Liver (tissue), 9 donors: ENCODE measurements around the gene PSMB11. TPM values are rescaled to one million over a fixed set of nuclear protein-coding genes. Genes with fewer than 3 reads are reported as not detected.
A peak's percentile ranks its signal among the peaks of the same experiment; 100 is the strongest.

Experiments used
- DNase-seq: peaks from one replicate; pipeline ENCODE4 v3.0.0-alpha.2; 2017; ENCODE audit warnings: low spot score
- H3K27ac ChIP-seq, 2 donors: one replicate each; pipeline ENCODE4 v1.7.0; 2013; ENCODE audit warnings: inconsistent platforms in 2 of 2, low read length in 2 of 2, control low read depth in 1 of 2, low read depth in 1 of 2, mild to moderate bottlenecking in 1 of 2
- H3K27me3 ChIP-seq, 4 donors: one replicate each; pipeline versions ENCODE4 v1.6.1 to v1.7.0; 2013; ENCODE audit warnings: low read length in 3 of 4, inconsistent platforms in 1 of 4, mild to moderate bottlenecking in 1 of 4, moderate library complexity in 1 of 4; ENCODE audit not compliant: control insufficient read depth in 4 of 4, insufficient read depth in 4 of 4
- H3K36me3 ChIP-seq, 4 donors: one replicate each; pipeline versions ENCODE4 v1.6.1 to v1.7.0; 2013; ENCODE audit warnings: low read length in 3 of 4, mild to moderate bottlenecking in 3 of 4, low read depth in 1 of 4, moderate library complexity in 1 of 4; ENCODE audit not compliant: control insufficient read depth in 4 of 4, insufficient read depth in 3 of 4
- H3K4me1 ChIP-seq, 4 donors: one replicate each; pipeline versions ENCODE4 v1.6.1 to v1.7.0; 2013; ENCODE audit warnings: low read length in 3 of 4, mild to moderate bottlenecking in 3 of 4, moderate library complexity in 1 of 4; ENCODE audit not compliant: control insufficient read depth in 4 of 4, insufficient read depth in 4 of 4
- H3K4me3 ChIP-seq, 3 donors: one replicate each; pipeline versions ENCODE4 v1.6.1 to v1.7.0; 2013; ENCODE audit warnings: low read length in 3 of 3, control low read depth in 1 of 3, low read depth in 1 of 3, mild to moderate bottlenecking in 1 of 3
- H3K9ac ChIP-seq, 2 donors: one replicate each; pipeline ENCODE4 v1.7.0; 2013; ENCODE audit warnings: low read length in 2 of 2, mild to moderate bottlenecking in 2 of 2, moderate library complexity in 2 of 2, control low read depth in 1 of 2, low read depth in 1 of 2
- H3K9me3 ChIP-seq, 4 donors: one replicate each; pipeline versions ENCODE4 v1.6.1 to v1.7.0; 2013; ENCODE audit warnings: low read length in 3 of 4; ENCODE audit not compliant: control insufficient read depth in 4 of 4
- EGR1 ChIP-seq, 2 donors: IDR thresholded peaks; 2 replicates each; pipeline ENCODE4 v1.6.1; 2016 to 2018; ENCODE audit warnings: antibody characterized with exemption in 2 of 2, low read depth in 2 of 2
- FOXA1 ChIP-seq: IDR thresholded peaks from 2 replicates; pipeline ENCODE4 v1.6.1; 2016; ENCODE audit warnings: antibody characterized with exemption
- GABPA ChIP-seq, 2 donors: IDR thresholded peaks in 1 of 2; conservative IDR thresholded peaks in 1 of 2; 2 replicates each; pipeline ENCODE4 v1.6.1; 2016; ENCODE audit warnings: antibody characterized with exemption in 2 of 2, mild to moderate bottlenecking in 1 of 2, moderate library complexity in 1 of 2
- HNF4A ChIP-seq, 2 donors: conservative IDR thresholded peaks; 2 replicates each; pipeline ENCODE4 v1.6.1; 2016; ENCODE audit warnings: antibody characterized with exemption in 2 of 2, mild to moderate bottlenecking in 2 of 2
- HNF4G ChIP-seq: IDR thresholded peaks from 2 replicates; pipeline ENCODE4 v1.6.1; 2016; ENCODE audit warnings: antibody characterized with exemption
- JUND ChIP-seq, 2 donors: IDR thresholded peaks; 2 replicates each; pipeline ENCODE4 v1.6.1; 2016; ENCODE audit warnings: antibody characterized with exemption in 2 of 2
- MAX ChIP-seq: IDR thresholded peaks from 2 replicates; pipeline ENCODE4 v1.6.1; 2016; ENCODE audit warnings: antibody characterized with exemption
- NR2F2 ChIP-seq: IDR thresholded peaks from 2 replicates; pipeline ENCODE4 v1.6.1; 2016; ENCODE audit warnings: antibody characterized with exemption
- RAD21 ChIP-seq, 2 donors: IDR thresholded peaks; 2 replicates each; pipeline ENCODE4 v1.6.1; 2016; ENCODE audit warnings: antibody characterized with exemption in 2 of 2, mild to moderate bottlenecking in 2 of 2
- RXRA ChIP-seq, 2 donors: IDR thresholded peaks; 2 replicates each; pipeline ENCODE4 v1.6.1; 2017 to 2018; ENCODE audit warnings: antibody characterized with exemption in 2 of 2, mild to moderate bottlenecking in 1 of 2
- SP1 ChIP-seq: IDR thresholded peaks from 2 replicates; pipeline ENCODE4 v1.6.1; 2018; ENCODE audit warnings: antibody characterized with exemption, mild to moderate bottlenecking
- TAF1 ChIP-seq: conservative IDR thresholded peaks from 2 replicates; pipeline ENCODE4 v1.6.1; 2016; ENCODE audit warnings: antibody characterized with exemption, mild to moderate bottlenecking
- YY1 ChIP-seq: IDR thresholded peaks from 2 replicates; pipeline ENCODE4 v1.6.1; 2016; ENCODE audit warnings: antibody characterized with exemption, mild to moderate bottlenecking
- WGBS: extraction: QIAGEN DNeasy Blood & Tissue Kit; methylation state at CpG from one replicate; pipeline ENCODE4 v1.1.7; 2013; 5-methylcytosine and 5-hydroxymethylcytosine counted together
- polyA plus RNA-seq, 2 donors: library from polyadenylated mRNA; stranded (reverse) in 1 of 2; unstranded in 1 of 2; fragments of 200-250 nt in 1 of 2; fragments of >200 nt in 1 of 2; fragmentation: Nextera tagmentation in 1 of 2; extraction: Ambion mirVana in 1 of 2; gene quantifications; one replicate each; pipeline versions ENCODE4 v1.2.1 to v1.2.3, GENCODE V29; 2013 to 2015
- total RNA-seq, 2 donors: library from RNA; depleted of rRNA; stranded (reverse); fragments of >200 nt; gene quantifications; one replicate each; pipeline ENCODE4 v1.2.3, GENCODE V29; 2014
- TF ChIP-seq, protein P1 (sequence below): fragments of 150-350 bp; IDR thresholded peaks from 2 replicates; pipeline ENCODE4 v1.5.1; 2017; ENCODE audit warnings: improper control_type of control experiment, low read depth, low read length; ENCODE audit not compliant: missing input control
- TF ChIP-seq, protein P2 (sequence below): IDR thresholded peaks from 2 replicates; pipeline ENCODE4 v1.6.1; 2016; ENCODE audit warnings: antibody characterized with exemption
- TF ChIP-seq, protein P3 (sequence below): IDR thresholded peaks from 2 replicates; pipeline ENCODE4 v1.6.1; 2016; ENCODE audit warnings: antibody characterized with exemption
- TF ChIP-seq, protein P4 (sequence below): IDR thresholded peaks from 2 replicates; pipeline ENCODE4 v1.6.1; 2016; ENCODE audit warnings: antibody characterized with exemption, mild to moderate bottlenecking
- donor health status: healthy.
- donor health status: healthy.
- donor health status: healthy.
- donor health status: healthy.
- donor health status: healthy.

The PSMB11 gene
- total and polyA plus RNA-seq, 4 donors: not detected

DNA sequence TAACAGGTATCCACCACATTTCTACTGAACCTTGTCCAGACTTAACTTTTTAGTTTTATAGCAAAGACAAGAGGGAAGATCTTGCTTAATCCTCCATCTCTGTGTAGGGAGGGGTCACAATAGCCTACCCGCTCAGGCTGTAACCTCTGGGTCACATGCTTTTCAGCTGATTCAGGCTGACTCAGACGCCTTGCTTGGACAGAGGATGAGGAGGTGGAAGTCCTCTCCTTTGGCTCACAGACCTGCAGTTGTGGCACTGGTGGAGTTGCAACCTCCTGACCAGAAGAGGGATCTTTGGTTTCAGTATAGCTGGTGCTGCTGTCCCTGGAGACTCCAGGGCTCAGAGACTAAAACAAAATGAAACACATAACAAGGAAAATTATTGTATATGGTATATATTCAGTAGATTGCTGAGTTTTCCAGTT is 36.7 kb downstream of the PSMB11 start:
- Histone ChIP-seq H3K27me3 (no peaks in the 10 kb centered on the region), H3K4me3 (no peak overlapping the region), H3K4me1 (no peaks in the 10 kb centered on the region), H3K9me3 (no peaks in the 10 kb centered on the region), H3K9ac (no peak overlapping the region), H3K36me3 (peaks cover 8 to 78% (median 65%) of the 10 kb centered on the region in 4 donors), H3K27ac (peak overlapping the region in 1 of 2 donors; percentile 26)
- 26% methylated on average over 2 of the region's 2 CpGs for WGBS
- DNase-seq: no peak
- TF ChIP-seq RAD21 (IDR thresholded peaks at IDR 0.05): no peak
- TF ChIP-seq, protein P1, sequence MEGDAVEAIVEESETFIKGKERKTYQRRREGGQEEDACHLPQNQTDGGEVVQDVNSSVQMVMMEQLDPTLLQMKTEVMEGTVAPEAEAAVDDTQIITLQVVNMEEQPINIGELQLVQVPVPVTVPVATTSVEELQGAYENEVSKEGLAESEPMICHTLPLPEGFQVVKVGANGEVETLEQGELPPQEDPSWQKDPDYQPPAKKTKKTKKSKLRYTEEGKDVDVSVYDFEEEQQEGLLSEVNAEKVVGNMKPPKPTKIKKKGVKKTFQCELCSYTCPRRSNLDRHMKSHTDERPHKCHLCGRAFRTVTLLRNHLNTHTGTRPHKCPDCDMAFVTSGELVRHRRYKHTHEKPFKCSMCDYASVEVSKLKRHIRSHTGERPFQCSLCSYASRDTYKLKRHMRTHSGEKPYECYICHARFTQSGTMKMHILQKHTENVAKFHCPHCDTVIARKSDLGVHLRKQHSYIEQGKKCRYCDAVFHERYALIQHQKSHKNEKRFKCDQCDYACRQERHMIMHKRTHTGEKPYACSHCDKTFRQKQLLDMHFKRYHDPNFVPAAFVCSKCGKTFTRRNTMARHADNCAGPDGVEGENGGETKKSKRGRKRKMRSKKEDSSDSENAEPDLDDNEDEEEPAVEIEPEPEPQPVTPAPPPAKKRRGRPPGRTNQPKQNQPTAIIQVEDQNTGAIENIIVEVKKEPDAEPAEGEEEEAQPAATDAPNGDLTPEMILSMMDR: no peak
- TF ChIP-seq HNF4G: no peak
- no peak for TF ChIP-seq EGR1 (IDR thresholded peaks at IDR 0.05; ENCODE audit: low read depth in 2 of 2)
- TF ChIP-seq RXRA (IDR thresholded peaks at IDR 0.05): peak in 1 of 2 donors; percentile 72
- TF ChIP-seq, protein P2, sequence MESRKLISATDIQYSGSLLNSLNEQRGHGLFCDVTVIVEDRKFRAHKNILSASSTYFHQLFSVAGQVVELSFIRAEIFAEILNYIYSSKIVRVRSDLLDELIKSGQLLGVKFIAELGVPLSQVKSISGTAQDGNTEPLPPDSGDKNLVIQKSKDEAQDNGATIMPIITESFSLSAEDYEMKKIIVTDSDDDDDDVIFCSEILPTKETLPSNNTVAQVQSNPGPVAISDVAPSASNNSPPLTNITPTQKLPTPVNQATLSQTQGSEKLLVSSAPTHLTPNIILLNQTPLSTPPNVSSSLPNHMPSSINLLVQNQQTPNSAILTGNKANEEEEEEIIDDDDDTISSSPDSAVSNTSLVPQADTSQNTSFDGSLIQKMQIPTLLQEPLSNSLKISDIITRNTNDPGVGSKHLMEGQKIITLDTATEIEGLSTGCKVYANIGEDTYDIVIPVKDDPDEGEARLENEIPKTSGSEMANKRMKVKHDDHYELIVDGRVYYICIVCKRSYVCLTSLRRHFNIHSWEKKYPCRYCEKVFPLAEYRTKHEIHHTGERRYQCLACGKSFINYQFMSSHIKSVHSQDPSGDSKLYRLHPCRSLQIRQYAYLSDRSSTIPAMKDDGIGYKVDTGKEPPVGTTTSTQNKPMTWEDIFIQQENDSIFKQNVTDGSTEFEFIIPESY: no peak
- TF ChIP-seq HNF4A (conservative IDR thresholded peaks at IDR 0.05): peak in 1 of 2 donors; percentile 60
- TF ChIP-seq, protein P3, sequence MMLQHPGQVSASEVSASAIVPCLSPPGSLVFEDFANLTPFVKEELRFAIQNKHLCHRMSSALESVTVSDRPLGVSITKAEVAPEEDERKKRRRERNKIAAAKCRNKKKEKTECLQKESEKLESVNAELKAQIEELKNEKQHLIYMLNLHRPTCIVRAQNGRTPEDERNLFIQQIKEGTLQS: no peak
- TF ChIP-seq MAX: no peak
- TF ChIP-seq JUND (IDR thresholded peaks at IDR 0.05): peak in 1 of 2 donors; percentile 60
- no peak for TF ChIP-seq TAF1
- no peak for TF ChIP-seq SP1
- TF ChIP-seq NR2F2: peak; percentile 48
- TF ChIP-seq FOXA1: no peak
- TF ChIP-seq, protein P4, sequence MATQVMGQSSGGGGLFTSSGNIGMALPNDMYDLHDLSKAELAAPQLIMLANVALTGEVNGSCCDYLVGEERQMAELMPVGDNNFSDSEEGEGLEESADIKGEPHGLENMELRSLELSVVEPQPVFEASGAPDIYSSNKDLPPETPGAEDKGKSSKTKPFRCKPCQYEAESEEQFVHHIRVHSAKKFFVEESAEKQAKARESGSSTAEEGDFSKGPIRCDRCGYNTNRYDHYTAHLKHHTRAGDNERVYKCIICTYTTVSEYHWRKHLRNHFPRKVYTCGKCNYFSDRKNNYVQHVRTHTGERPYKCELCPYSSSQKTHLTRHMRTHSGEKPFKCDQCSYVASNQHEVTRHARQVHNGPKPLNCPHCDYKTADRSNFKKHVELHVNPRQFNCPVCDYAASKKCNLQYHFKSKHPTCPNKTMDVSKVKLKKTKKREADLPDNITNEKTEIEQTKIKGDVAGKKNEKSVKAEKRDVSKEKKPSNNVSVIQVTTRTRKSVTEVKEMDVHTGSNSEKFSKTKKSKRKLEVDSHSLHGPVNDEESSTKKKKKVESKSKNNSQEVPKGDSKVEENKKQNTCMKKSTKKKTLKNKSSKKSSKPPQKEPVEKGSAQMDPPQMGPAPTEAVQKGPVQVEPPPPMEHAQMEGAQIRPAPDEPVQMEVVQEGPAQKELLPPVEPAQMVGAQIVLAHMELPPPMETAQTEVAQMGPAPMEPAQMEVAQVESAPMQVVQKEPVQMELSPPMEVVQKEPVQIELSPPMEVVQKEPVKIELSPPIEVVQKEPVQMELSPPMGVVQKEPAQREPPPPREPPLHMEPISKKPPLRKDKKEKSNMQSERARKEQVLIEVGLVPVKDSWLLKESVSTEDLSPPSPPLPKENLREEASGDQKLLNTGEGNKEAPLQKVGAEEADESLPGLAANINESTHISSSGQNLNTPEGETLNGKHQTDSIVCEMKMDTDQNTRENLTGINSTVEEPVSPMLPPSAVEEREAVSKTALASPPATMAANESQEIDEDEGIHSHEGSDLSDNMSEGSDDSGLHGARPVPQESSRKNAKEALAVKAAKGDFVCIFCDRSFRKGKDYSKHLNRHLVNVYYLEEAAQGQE: no peak
- TF ChIP-seq GABPA (IDR thresholded peaks at IDR 0.05 in 1 of 2, conservative IDR thresholded peaks at IDR 0.05 in 1 of 2): no peak
- TF ChIP-seq YY1: peak; percentile 20
